Mesodermal cell (in vitro differentiated cells): ENCODE data around the gene MRPL51.
"Not testable (repeated sequence)": the region's sequence is repeated elsewhere in the genome, so short reads cannot be mapped to it uniquely, and the experiment has no call there.

Source experiments
- H3K27ac ChIP-seq: 2 replicates; pipeline ENCODE4 v1.7.0; 2013; ENCODE audit warnings: mild to moderate bottlenecking, low read depth, low read length, moderate library complexity; ENCODE audit not compliant: severe bottlenecking
- H3K36me3 ChIP-seq: 2 replicates; pipeline ENCODE4 v1.7.1; 2013; ENCODE audit warnings: mild to moderate bottlenecking, low read length, moderate library complexity; ENCODE audit not compliant: control insufficient read depth, insufficient read depth
- H3K4me1 ChIP-seq: one replicate; pipeline ENCODE4 v1.7.1; 2013; ENCODE audit warnings: mild to moderate bottlenecking, low read length; ENCODE audit not compliant: insufficient read depth, control insufficient read depth, poor library complexity, severe bottlenecking
- H3K4me3 ChIP-seq: 2 replicates; pipeline ENCODE4 v1.7.0; 2013; ENCODE audit warnings: low read length, control low read depth, mild to moderate bottlenecking; ENCODE audit not compliant: insufficient read depth, poor library complexity, severe bottlenecking; ENCODE audit errors: extremely low read depth
- H3K9me3 ChIP-seq: 2 replicates; pipeline ENCODE4 v1.7.1; 2013; ENCODE audit warnings: mild to moderate bottlenecking, low read length, moderate library complexity; ENCODE audit not compliant: control insufficient read depth
- WGBS, 2 experiments: methylation state at CpG; one replicate each; pipeline ENCODE4 v1.1.5; 2013; ENCODE audit warnings: missing lambda C conversion rate in 2 of 2; ENCODE audit not compliant: insufficient coverage in 2 of 2; 5-methylcytosine and 5-hydroxymethylcytosine counted together

MRPL51 gene

DNA sequence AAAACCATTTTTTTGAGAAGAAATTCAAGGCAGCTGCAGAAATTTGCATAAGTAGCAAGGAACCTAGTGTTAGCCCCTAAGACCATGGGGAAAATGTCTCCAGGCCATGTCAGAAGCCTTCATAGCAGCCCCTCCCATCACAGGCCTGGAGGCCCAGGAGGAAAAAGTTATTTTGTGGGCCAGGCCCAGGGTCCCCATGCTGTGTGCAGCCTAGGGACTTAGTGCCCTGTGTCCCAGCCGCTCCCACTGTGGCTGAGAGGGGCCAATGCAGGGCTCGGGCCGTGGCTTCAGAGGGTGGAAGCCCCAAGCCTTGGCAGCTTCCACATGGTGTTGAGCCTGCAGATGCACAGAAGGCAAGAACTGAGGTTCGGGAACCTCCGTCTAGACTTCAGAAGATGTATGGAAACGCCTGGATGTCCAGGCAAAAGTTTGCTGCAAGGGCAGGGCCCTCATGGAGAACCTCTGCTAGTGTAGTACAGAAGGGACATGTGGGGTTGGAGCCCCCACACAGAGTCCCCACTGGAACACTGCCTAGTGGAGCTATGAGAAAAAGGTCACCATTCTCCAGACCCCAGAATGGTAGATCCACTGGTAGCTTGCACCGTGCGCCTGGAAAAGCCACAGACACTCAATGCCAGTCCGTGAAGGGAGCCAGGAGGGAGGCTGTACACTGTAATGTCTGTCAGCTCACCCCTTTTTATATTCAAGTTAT lies 25.3 kb downstream of the MRPL51 start:
- not testable (repeated sequence) for H3K27ac ChIP-seq, H3K9me3 ChIP-seq, H3K4me1 ChIP-seq, H3K4me3 ChIP-seq
- 97% methylated on average over 8 of the region's 9 CpGs for WGBS, 2 experiments
- H3K36me3 ChIP-seq, result peaks cover 39% of the 10 kb centered on the region

DNA sequence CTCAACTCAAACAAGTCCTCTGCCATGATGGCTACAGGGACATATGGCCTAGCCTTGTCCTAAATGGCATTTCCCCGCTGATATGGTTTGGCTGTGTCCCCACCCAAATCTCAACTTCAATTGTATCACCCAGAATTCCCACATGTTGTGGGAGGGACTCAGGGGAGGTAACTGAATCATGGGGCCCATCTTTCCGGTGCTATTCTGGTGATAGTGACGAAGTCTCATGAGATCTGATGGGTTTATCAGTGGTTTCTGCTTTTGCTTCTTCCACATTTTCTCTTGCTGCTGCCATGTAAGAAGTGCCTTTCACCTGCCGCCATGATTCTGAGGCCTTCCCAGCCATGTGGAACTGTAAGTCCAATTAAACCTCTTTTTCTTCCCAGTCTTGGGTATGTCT lies 26.3 kb downstream of the MRPL51 start:
- not testable (repeated sequence) for H3K9me3 ChIP-seq, H3K4me1 ChIP-seq, H3K4me3 ChIP-seq, H3K27ac ChIP-seq
- H3K36me3 ChIP-seq, result peaks cover 49% of the 10 kb centered on the region
- WGBS, 2 experiments, result 93 to 100% methylated on average over 2 to 3 of the region's 4 CpGs

DNA sequence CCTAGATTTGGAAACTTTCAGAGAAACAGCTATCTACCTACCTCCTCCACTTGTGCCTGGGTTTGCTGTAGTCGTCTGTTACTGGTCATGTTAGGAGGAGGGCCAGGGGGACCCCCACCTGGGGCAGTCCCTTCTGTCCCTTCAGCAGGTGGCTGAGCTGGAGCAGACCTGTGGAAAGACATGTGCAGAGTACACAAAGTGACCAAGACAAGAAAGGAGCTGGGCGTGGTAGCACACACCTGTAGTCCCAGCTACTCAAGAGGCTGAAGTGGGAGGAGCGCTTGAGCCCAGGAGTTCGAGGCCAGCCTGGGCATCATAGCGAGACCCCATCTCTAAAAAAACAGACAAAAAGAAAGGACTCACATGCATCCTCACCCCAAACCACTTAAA lies 26.9 kb downstream of the MRPL51 start:
- WGBS, 2 experiments, result 97% methylated on average over 4 of the region's 5 CpGs; no CpG with 5 or more reads in 1 of the 2 experiments
- Histone ChIP-seq H3K27ac (no peak overlapping the region), H3K36me3 (peaks cover 51% of the 10 kb centered on the region), H3K4me1 (no peaks in the 10 kb centered on the region), H3K4me3 (no peak overlapping the region), H3K9me3 (no peaks in the 10 kb centered on the region)

- Histone ChIP-seq H3K4me3 (no peak overlapping the region), H3K36me3 (peaks cover 51% of the 10 kb centered on the region), H3K4me1 (no peaks in the 10 kb centered on the region), H3K27ac (no peak overlapping the region), H3K9me3 (no peaks in the 10 kb centered on the region)
- 71 to 74% methylated on average over 5 of the region's 6 CpGs for WGBS, 2 experiments
Observed at GRCh38 chr12:6465467-6466183, 27.4 kb downstream of the MRPL51 start.

GRCh38 chr12:6464531-6464930 lies 28.5 kb downstream of the MRPL51 start:
- no peaks in the 10 kb centered on the region for H3K9me3 ChIP-seq
- H3K27ac ChIP-seq, result no peak overlapping the region
- no peaks in the 10 kb centered on the region for H3K4me1 ChIP-seq
- no peak overlapping the region for H3K4me3 ChIP-seq
- H3K36me3 ChIP-seq, result peaks cover 55% of the 10 kb centered on the region
- WGBS, 2 experiments, result 70 to 94% methylated on average over 2 to 6 of the region's 8 CpGs

DNA sequence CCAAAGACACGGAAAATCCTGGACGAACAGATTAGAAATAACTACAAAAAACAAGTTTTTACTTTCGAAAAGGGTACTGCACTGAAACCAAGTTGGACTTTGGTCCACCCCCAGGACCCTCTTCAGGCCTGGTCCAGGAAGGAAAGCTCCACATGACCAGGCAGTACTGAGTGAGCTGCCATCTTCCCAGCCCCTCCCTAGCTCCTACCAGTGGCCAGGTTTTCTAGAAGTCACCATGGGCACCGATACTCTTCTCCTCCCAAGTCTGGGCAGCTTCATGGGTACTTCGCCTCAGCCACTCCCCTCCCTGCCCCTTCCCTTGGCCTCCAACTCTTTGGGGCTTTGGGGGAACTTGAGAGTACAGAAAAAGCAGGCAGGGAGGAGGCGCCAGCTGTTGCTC lies 29.2 kb downstream of the MRPL51 start:
- 92 to 100% methylated on average over 2 to 4 of the region's 6 CpGs for WGBS, 2 experiments
- Histone ChIP-seq H3K27ac (no peak overlapping the region), H3K36me3 (peaks cover 58% of the 10 kb centered on the region), H3K9me3 (no peaks in the 10 kb centered on the region), H3K4me1 (no peaks in the 10 kb centered on the region), H3K4me3 (no peak overlapping the region)

DNA sequence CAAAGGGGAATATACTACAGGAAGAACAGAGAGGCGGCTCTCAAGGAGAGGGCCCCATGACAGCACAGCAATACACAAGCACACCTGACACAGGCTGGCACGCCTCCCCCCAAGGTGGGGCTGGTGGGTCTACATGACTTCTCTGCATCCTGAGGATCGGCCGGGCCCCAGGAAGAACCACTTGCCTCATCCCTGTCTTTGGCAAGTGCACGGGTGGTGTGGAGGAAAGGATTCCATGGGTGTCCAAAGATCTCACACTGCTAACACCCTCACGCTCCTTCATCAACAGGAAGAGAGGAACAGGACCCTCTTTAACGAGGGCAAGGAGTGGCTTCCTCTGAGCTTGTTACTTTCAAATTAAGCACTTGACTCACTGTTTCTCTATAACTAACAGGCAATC lies 29.8 kb downstream of the MRPL51 start:
- 94 to 100% methylated on average over 1 to 5 of the region's 7 CpGs for WGBS, 2 experiments
- H3K4me1 ChIP-seq, result no peaks in the 10 kb centered on the region
- no peak overlapping the region for H3K4me3 ChIP-seq
- H3K27ac ChIP-seq, result no peak overlapping the region
- peaks cover 56% of the 10 kb centered on the region for H3K36me3 ChIP-seq
- H3K9me3 ChIP-seq, result no peaks in the 10 kb centered on the region

- H3K4me3 ChIP-seq, result no peak overlapping the region
- no peaks in the 10 kb centered on the region for H3K9me3 ChIP-seq
- no peak overlapping the region for H3K27ac ChIP-seq
- no peaks in the 10 kb centered on the region for H3K4me1 ChIP-seq
- WGBS, 2 experiments, result 95% methylated on average over 14 of the region's 14 CpGs
- peaks cover 54% of the 10 kb centered on the region for H3K36me3 ChIP-seq
Observed at GRCh38 chr12:6462234-6462995, 30.6 kb downstream of the MRPL51 start.

GRCh38 chr12:6461401-6462233 lies 31.4 kb downstream of the MRPL51 start:
- Histone ChIP-seq H3K4me1 (no peaks in the 10 kb centered on the region), H3K9me3 (no peaks in the 10 kb centered on the region), H3K27ac (no peak overlapping the region), H3K4me3 (no peak overlapping the region), H3K36me3 (peaks cover 53% of the 10 kb centered on the region)
- 89 to 96% methylated on average over 7 to 9 of the region's 15 CpGs for WGBS, 2 experiments

GRCh38 chr12:6460751-6461371 lies 32.2 kb downstream of the MRPL51 start:
- no peaks in the 10 kb centered on the region for H3K9me3 ChIP-seq
- no peaks in the 10 kb centered on the region for H3K4me1 ChIP-seq
- no peak overlapping the region for H3K27ac ChIP-seq
- H3K36me3 ChIP-seq, result peaks cover 50% of the 10 kb centered on the region
- WGBS, 2 experiments, result 92 to 99% methylated on average over 9 to 10 of the region's 10 CpGs
- no peak overlapping the region for H3K4me3 ChIP-seq
